Loucy (cell line): ENCODE data around the gene C16orf90.
A peak's percentile ranks its signal among the peaks of the same experiment; 100 is the strongest.

ENCODE experiments used
- H2AFZ ChIP-seq: fragments of 200-600 bp; sonication (generic); 2 replicates; pipeline ENCODE4 v1.6.0; 2016; ENCODE audit warnings: antibody characterized with exemption, mild to moderate bottlenecking, low read length, moderate library complexity
- H3F3A ChIP-seq: fragments of 200-600 bp; 2 replicates; pipeline ENCODE4 v1.6.0; 2016; ENCODE audit warnings: antibody characterized with exemption, low read depth, mild to moderate bottlenecking
- H3K27me3 ChIP-seq: fragments of 200-600 bp; sonication (generic); 2 replicates; pipeline ENCODE4 v1.6.1; 2014; ENCODE audit warnings: low read length, mild to moderate bottlenecking; ENCODE audit not compliant: insufficient read depth, poor library complexity, severe bottlenecking
- H3K36me3 ChIP-seq: fragments of 200-600 bp; sonication (generic); 2 replicates; pipeline ENCODE4 v1.6.1; 2016; ENCODE audit warnings: low read length; ENCODE audit not compliant: insufficient read depth
- H3K4me1 ChIP-seq: fragments of 200-600 bp; sonication (generic); 2 replicates; pipeline ENCODE4 v1.5.1; 2014; ENCODE audit warnings: low read length, mild to moderate bottlenecking; ENCODE audit not compliant: insufficient read depth, poor library complexity, severe bottlenecking
- H3K4me2 ChIP-seq: fragments of 200-600 bp; sonication (generic); 2 replicates; pipeline ENCODE4 v1.6.0; 2014; ENCODE audit warnings: antibody characterized with exemption, low read length, low read depth, mild to moderate bottlenecking; ENCODE audit not compliant: poor library complexity, severe bottlenecking
- H3K4me3 ChIP-seq: fragments of 200-600 bp; sonication (generic); 2 replicates; pipeline ENCODE4 v1.5.1; 2014; ENCODE audit warnings: low read length, mild to moderate bottlenecking, mixed read lengths; ENCODE audit not compliant: poor library complexity, severe bottlenecking
- H3K79me2 ChIP-seq: fragments of 200-600 bp; sonication (generic); 2 replicates; pipeline ENCODE4 v1.6.1; 2014; ENCODE audit warnings: low read length; ENCODE audit not compliant: insufficient read depth
- H3K9ac ChIP-seq: fragments of 200-600 bp; sonication (generic); 2 replicates; pipeline ENCODE4 v1.6.0; 2014; ENCODE audit warnings: mild to moderate bottlenecking, low read depth, low read length, moderate library complexity; ENCODE audit not compliant: poor library complexity, severe bottlenecking
- H3K9me2 ChIP-seq: fragments of 200-600 bp; sonication (generic); replicated peaks from 2 replicates; pipeline ENCODE4 v1.6.1; 2016; ENCODE audit warnings: low read depth, low read length, mixed read lengths
- H3K9me3 ChIP-seq: fragments of 200-600 bp; sonication (generic); 2 replicates; pipeline ENCODE4 v1.6.1; 2014; ENCODE audit warnings: mild to moderate bottlenecking, antibody characterized with exemption, low read length, low read depth; ENCODE audit not compliant: insufficient read depth
- H4K20me1 ChIP-seq: fragments of 200-600 bp; sonication (generic); 2 replicates; pipeline ENCODE4 v1.6.0; 2014; ENCODE audit warnings: antibody characterized with exemption, low read length, mild to moderate bottlenecking; ENCODE audit not compliant: insufficient read depth, poor library complexity, severe bottlenecking
- EZH2phosphoT487 ChIP-seq: fragments of 200-600 bp; IDR thresholded peaks from 2 replicates; pipeline ENCODE4 v1.6.1; 2018; ENCODE audit warnings: antibody characterized with exemption, mild to moderate bottlenecking, moderate library complexity, borderline replicate concordance
- TF ChIP-seq, protein P1 (sequence below): fragments of 200-600 bp; sonication (generic); conservative IDR thresholded peaks from 2 replicates; pipeline ENCODE4 v1.5.1; 2014; ENCODE audit warnings: mild to moderate bottlenecking, antibody characterized with exemption, low read length

Gene C16orf90

DNA sequence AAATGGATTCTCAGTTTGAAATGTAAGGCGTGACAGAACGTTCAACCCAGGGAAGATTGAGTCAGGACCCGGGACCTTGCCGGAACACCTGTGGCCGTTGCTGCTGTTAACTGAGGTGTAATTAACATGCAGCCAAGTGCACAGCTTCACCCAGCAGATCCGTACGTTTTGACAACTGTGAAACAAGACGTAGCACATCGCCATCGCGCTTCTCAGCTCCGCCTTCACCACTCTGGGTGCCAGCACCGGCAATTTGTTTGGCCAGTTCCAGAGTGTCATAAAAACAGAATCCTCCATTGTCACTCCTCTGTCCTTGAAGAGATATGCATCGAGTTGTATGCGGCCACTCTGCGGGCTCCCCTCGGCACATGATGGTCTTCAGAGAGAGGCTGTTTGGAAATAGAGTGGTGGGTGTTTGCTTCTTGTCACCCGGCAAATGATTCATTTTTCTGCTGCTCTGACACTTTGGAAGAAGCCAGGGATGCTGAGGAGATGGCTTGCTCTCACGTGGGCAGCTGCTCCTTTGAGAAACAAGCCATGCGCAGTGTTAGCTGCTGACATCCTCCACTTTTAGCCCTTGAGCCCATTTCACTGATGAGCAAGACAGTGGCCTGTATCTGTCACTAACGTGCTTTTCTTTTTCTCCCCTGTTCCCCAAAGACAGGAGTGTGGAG is 29.2 kb downstream of the C16orf90 start:
- Histone ChIP-seq H3K9me3 (no peaks in the 10 kb centered on the region), H4K20me1 (peaks cover 3% of the 10 kb centered on the region), H3K4me2 (no peak overlapping the region), H3K9me2 (no peaks in the 10 kb centered on the region), H3F3A (no peaks in the 10 kb centered on the region), H3K27me3 (no peaks in the 10 kb centered on the region), H3K4me3 (no peak overlapping the region), H3K9ac (no peak overlapping the region), H3K36me3 (peaks cover 4% of the 10 kb centered on the region; the same call in 1 of the 2 replicates), H3K79me2 (peaks cover 86% of the 10 kb centered on the region; the same call in 1 of the 2 replicates), H2AFZ (no peak overlapping the region), H3K4me1 (peaks cover 10% of the 10 kb centered on the region)
- TF ChIP-seq, protein P1, sequence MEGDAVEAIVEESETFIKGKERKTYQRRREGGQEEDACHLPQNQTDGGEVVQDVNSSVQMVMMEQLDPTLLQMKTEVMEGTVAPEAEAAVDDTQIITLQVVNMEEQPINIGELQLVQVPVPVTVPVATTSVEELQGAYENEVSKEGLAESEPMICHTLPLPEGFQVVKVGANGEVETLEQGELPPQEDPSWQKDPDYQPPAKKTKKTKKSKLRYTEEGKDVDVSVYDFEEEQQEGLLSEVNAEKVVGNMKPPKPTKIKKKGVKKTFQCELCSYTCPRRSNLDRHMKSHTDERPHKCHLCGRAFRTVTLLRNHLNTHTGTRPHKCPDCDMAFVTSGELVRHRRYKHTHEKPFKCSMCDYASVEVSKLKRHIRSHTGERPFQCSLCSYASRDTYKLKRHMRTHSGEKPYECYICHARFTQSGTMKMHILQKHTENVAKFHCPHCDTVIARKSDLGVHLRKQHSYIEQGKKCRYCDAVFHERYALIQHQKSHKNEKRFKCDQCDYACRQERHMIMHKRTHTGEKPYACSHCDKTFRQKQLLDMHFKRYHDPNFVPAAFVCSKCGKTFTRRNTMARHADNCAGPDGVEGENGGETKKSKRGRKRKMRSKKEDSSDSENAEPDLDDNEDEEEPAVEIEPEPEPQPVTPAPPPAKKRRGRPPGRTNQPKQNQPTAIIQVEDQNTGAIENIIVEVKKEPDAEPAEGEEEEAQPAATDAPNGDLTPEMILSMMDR: no peak
- TF ChIP-seq EZH2phosphoT487: no peak

GRCh38 chr16:3465301-3465700 is 30.0 kb downstream of the C16orf90 start:
- Histone ChIP-seq H3K27me3 (no peaks in the 10 kb centered on the region), H3K36me3 (peaks cover 4% of the 10 kb centered on the region; the same call in 1 of the 2 replicates), H2AFZ (no peak overlapping the region), H3K9me2 (no peaks in the 10 kb centered on the region), H3K4me3 (no peak overlapping the region), H3K4me2 (no peak overlapping the region), H3K4me1 (peaks cover 10% of the 10 kb centered on the region), H3K9me3 (no peaks in the 10 kb centered on the region), H3F3A (no peaks in the 10 kb centered on the region), H3K9ac (no peak overlapping the region), H3K79me2 (peaks cover 88% of the 10 kb centered on the region; the same call in 1 of the 2 replicates), H4K20me1 (peaks cover 6% of the 10 kb centered on the region)
- TF ChIP-seq EZH2phosphoT487: no peak
- TF ChIP-seq, protein P1: no peak

- Histone ChIP-seq H4K20me1 (peaks cover 10% of the 10 kb centered on the region), H2AFZ (no peak overlapping the region)
Measured at GRCh38 chr16:3461151-3461550, 34.1 kb downstream of the C16orf90 start.

More at GRCh38 chr16:3461151-3461550, 34.1 kb downstream of the C16orf90 start:
- 0 out of 2 replicates have a peak, but pooled peaks cover 4% of the 10 kb centered on the region for H3F3A ChIP-seq
- H3K79me2 ChIP-seq: peaks cover 74% of the 10 kb centered on the region
- no peaks in the 10 kb centered on the region for H3K9me3 ChIP-seq
- peaks cover under 1% of the 10 kb centered on the region; the same call in 1 of the 2 replicates for H3K36me3 ChIP-seq
- peaks cover 28% of the 10 kb centered on the region for H3K4me1 ChIP-seq
- TF ChIP-seq, protein P1: peak; percentile 59
- TF ChIP-seq EZH2phosphoT487: no peak
- no peaks in the 10 kb centered on the region for H3K9me2 ChIP-seq
- H3K27me3 ChIP-seq: no peaks in the 10 kb centered on the region
- peak overlapping the region; percentile 96 for H3K4me2 ChIP-seq
- H3K9ac ChIP-seq: peak overlapping the region; percentile 52
- H3K4me3 ChIP-seq: peak overlapping the region; percentile 87
